ENCODE measurements around the gene POP5.

DNA sequence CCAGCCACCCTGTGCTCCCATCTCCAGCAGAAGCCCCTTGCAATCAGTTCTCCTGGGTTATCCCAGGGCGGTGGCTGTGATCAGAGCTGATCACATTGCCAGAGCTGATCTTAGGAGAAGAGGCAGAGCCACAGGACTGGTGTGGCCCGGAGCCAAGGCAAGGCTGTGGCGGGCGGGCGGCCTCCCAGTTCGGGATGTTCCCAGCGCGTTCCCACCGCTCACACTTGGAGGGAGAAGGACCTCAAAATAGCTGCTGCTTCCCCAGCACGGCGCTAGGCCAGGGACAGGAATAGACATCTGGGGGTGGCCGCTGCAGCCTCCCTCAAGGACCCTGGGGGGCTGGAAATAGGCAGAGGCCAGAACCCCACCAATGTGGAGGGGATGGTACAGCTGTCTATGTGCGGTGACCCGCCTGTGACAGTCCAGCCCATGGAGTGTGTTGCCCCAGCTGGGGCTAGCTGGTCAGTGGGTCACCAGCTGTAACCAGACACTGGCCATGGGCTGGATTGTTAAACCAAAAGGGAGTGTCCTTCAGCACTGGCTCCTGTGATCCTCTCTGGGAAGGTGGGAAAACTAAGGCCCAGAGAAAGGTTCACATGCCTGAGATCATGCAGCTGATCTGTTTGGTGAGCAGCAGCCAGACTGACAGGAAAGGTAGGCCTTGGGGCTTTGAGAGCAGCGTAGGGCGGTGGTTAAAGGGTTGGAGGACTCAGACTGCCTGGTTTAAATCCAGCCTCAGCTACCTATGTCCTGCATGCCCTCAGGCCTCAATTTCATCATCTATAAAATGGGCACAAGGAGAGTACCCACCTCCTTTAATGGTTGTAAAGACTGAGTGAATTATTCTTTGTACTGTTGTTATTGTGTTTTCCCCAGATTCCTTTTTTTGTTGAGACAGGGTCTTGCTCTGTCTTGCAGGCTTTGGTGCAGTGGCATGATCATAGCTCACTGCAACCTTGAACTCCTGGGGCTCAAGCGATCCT, 8.0 kb upstream of the POP5 start:
- TF ChIP-seq EZH2 (IDR thresholded peaks at IDR 0.05): no peak
- no peak for TF ChIP-seq POLR2AphosphoS5 (IDR thresholded peaks at IDR 0.05; ENCODE audit: borderline replicate concordance, low read depth, low read length)
- no peak for TF ChIP-seq FOXP2 (optimal IDR thresholded peaks at IDR 0.05; ENCODE audit: control extremely low read depth, extremely low read length, insufficient read depth)

Data from SK-N-MC (cell line).